ENCODE measurements around the gene RRAGB.

DNA sequence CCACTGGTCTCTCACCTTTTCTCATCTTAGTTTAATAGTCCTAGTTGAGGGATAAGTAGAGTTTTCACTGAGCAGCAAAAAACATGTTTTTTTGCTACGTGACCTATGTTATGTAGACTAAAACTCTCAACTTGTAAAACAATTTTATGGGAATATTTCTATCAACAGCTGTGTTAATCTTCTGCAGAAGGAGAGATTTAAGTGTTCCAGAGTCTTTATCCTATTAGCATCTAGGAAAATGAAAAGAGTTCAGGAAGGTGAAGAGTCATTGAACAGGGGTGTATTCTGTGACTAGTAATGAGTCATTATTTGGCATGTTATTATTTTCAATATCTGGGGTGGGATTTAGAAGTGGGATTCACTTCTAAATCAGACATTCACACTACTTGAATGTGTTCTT, 41.9 kb downstream of the RRAGB start:
- TF ChIP-seq, protein P1, sequence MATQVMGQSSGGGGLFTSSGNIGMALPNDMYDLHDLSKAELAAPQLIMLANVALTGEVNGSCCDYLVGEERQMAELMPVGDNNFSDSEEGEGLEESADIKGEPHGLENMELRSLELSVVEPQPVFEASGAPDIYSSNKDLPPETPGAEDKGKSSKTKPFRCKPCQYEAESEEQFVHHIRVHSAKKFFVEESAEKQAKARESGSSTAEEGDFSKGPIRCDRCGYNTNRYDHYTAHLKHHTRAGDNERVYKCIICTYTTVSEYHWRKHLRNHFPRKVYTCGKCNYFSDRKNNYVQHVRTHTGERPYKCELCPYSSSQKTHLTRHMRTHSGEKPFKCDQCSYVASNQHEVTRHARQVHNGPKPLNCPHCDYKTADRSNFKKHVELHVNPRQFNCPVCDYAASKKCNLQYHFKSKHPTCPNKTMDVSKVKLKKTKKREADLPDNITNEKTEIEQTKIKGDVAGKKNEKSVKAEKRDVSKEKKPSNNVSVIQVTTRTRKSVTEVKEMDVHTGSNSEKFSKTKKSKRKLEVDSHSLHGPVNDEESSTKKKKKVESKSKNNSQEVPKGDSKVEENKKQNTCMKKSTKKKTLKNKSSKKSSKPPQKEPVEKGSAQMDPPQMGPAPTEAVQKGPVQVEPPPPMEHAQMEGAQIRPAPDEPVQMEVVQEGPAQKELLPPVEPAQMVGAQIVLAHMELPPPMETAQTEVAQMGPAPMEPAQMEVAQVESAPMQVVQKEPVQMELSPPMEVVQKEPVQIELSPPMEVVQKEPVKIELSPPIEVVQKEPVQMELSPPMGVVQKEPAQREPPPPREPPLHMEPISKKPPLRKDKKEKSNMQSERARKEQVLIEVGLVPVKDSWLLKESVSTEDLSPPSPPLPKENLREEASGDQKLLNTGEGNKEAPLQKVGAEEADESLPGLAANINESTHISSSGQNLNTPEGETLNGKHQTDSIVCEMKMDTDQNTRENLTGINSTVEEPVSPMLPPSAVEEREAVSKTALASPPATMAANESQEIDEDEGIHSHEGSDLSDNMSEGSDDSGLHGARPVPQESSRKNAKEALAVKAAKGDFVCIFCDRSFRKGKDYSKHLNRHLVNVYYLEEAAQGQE (IDR thresholded peaks at IDR 0.05; ENCODE audit: insufficient replicate concordance, low read depth): no peak
- TF ChIP-seq, protein P2, sequence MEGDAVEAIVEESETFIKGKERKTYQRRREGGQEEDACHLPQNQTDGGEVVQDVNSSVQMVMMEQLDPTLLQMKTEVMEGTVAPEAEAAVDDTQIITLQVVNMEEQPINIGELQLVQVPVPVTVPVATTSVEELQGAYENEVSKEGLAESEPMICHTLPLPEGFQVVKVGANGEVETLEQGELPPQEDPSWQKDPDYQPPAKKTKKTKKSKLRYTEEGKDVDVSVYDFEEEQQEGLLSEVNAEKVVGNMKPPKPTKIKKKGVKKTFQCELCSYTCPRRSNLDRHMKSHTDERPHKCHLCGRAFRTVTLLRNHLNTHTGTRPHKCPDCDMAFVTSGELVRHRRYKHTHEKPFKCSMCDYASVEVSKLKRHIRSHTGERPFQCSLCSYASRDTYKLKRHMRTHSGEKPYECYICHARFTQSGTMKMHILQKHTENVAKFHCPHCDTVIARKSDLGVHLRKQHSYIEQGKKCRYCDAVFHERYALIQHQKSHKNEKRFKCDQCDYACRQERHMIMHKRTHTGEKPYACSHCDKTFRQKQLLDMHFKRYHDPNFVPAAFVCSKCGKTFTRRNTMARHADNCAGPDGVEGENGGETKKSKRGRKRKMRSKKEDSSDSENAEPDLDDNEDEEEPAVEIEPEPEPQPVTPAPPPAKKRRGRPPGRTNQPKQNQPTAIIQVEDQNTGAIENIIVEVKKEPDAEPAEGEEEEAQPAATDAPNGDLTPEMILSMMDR (IDR thresholded peaks at IDR 0.05; ENCODE audit: insufficient read depth, low read length): no peak
- TF ChIP-seq POLR2AphosphoS5 (IDR thresholded peaks at IDR 0.05; ENCODE audit: low read depth): no peak

Data from HL-60 (cell line).